Gastroesophageal sphincter (tissue), 3 donors: ENCODE measurements around the gene TMEM69.

Source experiments
- POLR2A ChIP-seq, 2 donors: fragments of 450-650 bp; IDR thresholded peaks; one replicate each; pipeline ENCODE4 v1.6.1; 2017; ENCODE audit warnings: antibody characterized with exemption in 2 of 2, mild to moderate bottlenecking in 2 of 2, moderate library complexity in 1 of 2
- TF ChIP-seq, protein P1 (sequence below), 4 experiments: fragments of 200-600 bp in 2 of 4; fragments of 450-650 bp in 2 of 4; sonication (generic) in 1 of 4; IDR thresholded peaks; one replicate each; pipeline ENCODE4 v1.5.1; 2017 to 2019; ENCODE audit warnings: antibody characterized with exemption in 4 of 4, mild to moderate bottlenecking in 2 of 4, moderate library complexity in 2 of 4

DNA sequence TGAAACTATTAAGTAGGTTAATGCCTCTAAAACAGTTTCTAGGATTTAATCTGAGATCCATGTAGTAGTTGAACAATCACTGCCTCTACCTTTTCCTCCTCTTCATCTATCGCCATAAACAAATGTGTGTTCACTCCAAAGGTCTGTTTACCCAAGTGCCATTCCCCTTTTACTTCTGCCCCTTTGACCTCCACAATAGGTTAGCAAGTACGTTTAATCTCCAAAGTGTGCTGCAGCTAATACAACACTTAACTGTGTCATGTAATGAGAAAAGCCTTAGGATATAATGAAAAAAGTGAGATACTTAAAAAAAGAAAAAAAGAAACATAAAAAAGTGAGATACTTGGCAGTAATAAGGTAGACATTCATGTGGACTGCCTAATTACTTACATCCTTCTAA is 29.8 kb upstream of the TMEM69 start:
- TF ChIP-seq, protein P1, sequence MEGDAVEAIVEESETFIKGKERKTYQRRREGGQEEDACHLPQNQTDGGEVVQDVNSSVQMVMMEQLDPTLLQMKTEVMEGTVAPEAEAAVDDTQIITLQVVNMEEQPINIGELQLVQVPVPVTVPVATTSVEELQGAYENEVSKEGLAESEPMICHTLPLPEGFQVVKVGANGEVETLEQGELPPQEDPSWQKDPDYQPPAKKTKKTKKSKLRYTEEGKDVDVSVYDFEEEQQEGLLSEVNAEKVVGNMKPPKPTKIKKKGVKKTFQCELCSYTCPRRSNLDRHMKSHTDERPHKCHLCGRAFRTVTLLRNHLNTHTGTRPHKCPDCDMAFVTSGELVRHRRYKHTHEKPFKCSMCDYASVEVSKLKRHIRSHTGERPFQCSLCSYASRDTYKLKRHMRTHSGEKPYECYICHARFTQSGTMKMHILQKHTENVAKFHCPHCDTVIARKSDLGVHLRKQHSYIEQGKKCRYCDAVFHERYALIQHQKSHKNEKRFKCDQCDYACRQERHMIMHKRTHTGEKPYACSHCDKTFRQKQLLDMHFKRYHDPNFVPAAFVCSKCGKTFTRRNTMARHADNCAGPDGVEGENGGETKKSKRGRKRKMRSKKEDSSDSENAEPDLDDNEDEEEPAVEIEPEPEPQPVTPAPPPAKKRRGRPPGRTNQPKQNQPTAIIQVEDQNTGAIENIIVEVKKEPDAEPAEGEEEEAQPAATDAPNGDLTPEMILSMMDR (IDR thresholded peaks at IDR 0.05): no peak
- no peak for TF ChIP-seq POLR2A (IDR thresholded peaks at IDR 0.05)
